ENCODE results near the gene MRPS22. TPM values are rescaled to one million over a fixed set of nuclear protein-coding genes. Genes with fewer than 3 reads are reported as not detected.

The MRPS22 gene
- total and polyA plus RNA-seq, 9 of the 15 experiments (the other 6 are each of a cell fraction or from before 2014, with no cell fraction given), result 148 to 397 (median 229) TPM

GRCh38 chr3:139299261-139300132, 44.3 kb upstream of the MRPS22 start (continued):
- TF ChIP-seq IRF1 (CRISPR knock-in tag; IDR thresholded peaks at IDR 0.05; ENCODE audit: borderline replicate concordance) (0 out of 2 replicates have a peak, but pooled peaks have one; percentile 51), HLTF (IDR thresholded peaks at IDR 0.05) (peak; percentile 78), SRSF7 (optimal IDR thresholded peaks at IDR 0.05; ENCODE audit: low read depth, low read length) (no peak), ZNF445 (CRISPR knock-in tag; IDR thresholded peaks at IDR 0.05; ENCODE audit: low read depth) (no peak), SIN3A (IDR thresholded peaks at IDR 0.05; ENCODE audit: borderline replicate concordance in 2 of 2, control insufficient read depth in 1 of 2, low read depth in 2 of 2, low read length in 2 of 2) (no peak), ATF7 (IDR thresholded peaks at IDR 0.05) (peak; percentile 86), ARID3B (CRISPR knock-in tag; IDR thresholded peaks at IDR 0.05; ENCODE audit: borderline replicate concordance) (0 out of 2 replicates have a peak, but pooled peaks have one; percentile 29), HDAC2 (IDR thresholded peaks at IDR 0.05) (peak; percentile 95), ZNF586 (CRISPR knock-in tag; conservative IDR thresholded peaks at IDR 0.05) (no peak), HIVEP1 (CRISPR knock-in tag; IDR thresholded peaks at IDR 0.05) (0 out of 2 replicates have a peak, but pooled peaks have one; percentile 20), ZMIZ1 (IDR thresholded peaks at IDR 0.05; ENCODE audit: low read depth in 2 of 2, low read length in 2 of 2) (peak in 1 of 2 experiments; percentile 98; a peak in 2 of 4 replicates), MNT (conservative IDR thresholded peaks at IDR 0.05) (peak in 1 of 2 experiments; percentile 64; a peak in 2 of 4 replicates), HOXB6 (CRISPR knock-in tag; IDR thresholded peaks at IDR 0.05; ENCODE audit: borderline replicate concordance) (no peak), THAP7 (CRISPR knock-in tag; IDR thresholded peaks at IDR 0.05) (no peak), NBN (IDR thresholded peaks at IDR 0.05; ENCODE audit: low read depth) (peak; percentile 97), ZBTB9 (CRISPR knock-in tag; IDR thresholded peaks at IDR 0.05) (no peak)
